Upper lobe of left lung (tissue), 6 donors: Measurements from ENCODE around the gene SLC35E3. TPM values are rescaled to one million over a fixed set of nuclear protein-coding genes. Genes with fewer than 3 reads are reported as not detected.

ENCODE experiments used
- ATAC-seq, 2 donors: fragments of 200-7000 bp; cut with Tn5 transposase; one replicate each; pipeline ENCODE4 v1.9.1; 2022; ENCODE audit warnings: mild to moderate bottlenecking in 2 of 2, moderate library complexity in 2 of 2; ENCODE audit not compliant: low FRiP score in 2 of 2
- DNase-seq, 2 donors: peaks; one replicate each; pipeline ENCODE4 v3.0.0-alpha.2; 2019 to 2020
- H3K27ac ChIP-seq, 4 donors: fragments of 200-600 bp; sonication (generic); one replicate each; pipeline ENCODE4 v1.5.1; 2016 to 2019
- H3K27me3 ChIP-seq, 4 donors: fragments of 200-600 bp; sonication (generic); one replicate each; pipeline ENCODE4 v1.5.1; 2017 to 2019
- H3K36me3 ChIP-seq, 4 donors: fragments of 200-600 bp; sonication (generic); one replicate each; pipeline ENCODE4 v1.5.1; 2016 to 2019
- H3K4me1 ChIP-seq, 4 donors: fragments of 200-600 bp; sonication (generic); one replicate each; pipeline ENCODE4 v1.5.1; 2018 to 2019
- H3K4me3 ChIP-seq, 4 donors: fragments of 200-600 bp; sonication (generic); one replicate each; pipeline ENCODE4 v1.5.1; 2017 to 2019; ENCODE audit warnings: mild to moderate bottlenecking in 2 of 4, moderate library complexity in 1 of 4
- H3K9me3 ChIP-seq, 4 donors: fragments of 200-600 bp; sonication (generic); one replicate each; pipeline ENCODE4 v1.5.1; 2018 to 2019
- CTCF ChIP-seq, 6 experiments: fragments of 450-650 bp in 4 of 6; fragments of 200-600 bp in 2 of 6; sonication (generic) in 2 of 6; IDR thresholded peaks; one replicate each; pipeline ENCODE4 v1.5.1; 2016 to 2019; ENCODE audit warnings: antibody characterized with exemption in 6 of 6
- EP300 ChIP-seq, 4 donors: sonication (generic); formaldehyde crosslinking; IDR thresholded peaks; one replicate each; pipeline ENCODE4 v1.5.1; 2017; ENCODE audit warnings: antibody characterized with exemption in 4 of 4, control low read depth in 2 of 4
- POLR2A ChIP-seq, 4 donors: fragments of 450-650 bp; IDR thresholded peaks; one replicate each; pipeline ENCODE4 v1.5.1; 2016 to 2017; ENCODE audit warnings: antibody characterized with exemption in 4 of 4, mild to moderate bottlenecking in 2 of 4
- POLR2AphosphoS5 ChIP-seq, 2 donors: sonication (generic); formaldehyde crosslinking; IDR thresholded peaks; one replicate each; pipeline ENCODE4 v1.5.1; 2017; ENCODE audit warnings: antibody characterized with exemption in 2 of 2
- WGBS, 2 donors: methylation state at CpG; one replicate each; pipeline ENCODE4 v1.1.5; 2017 to 2018; 5-methylcytosine and 5-hydroxymethylcytosine counted together
- total RNA-seq, 6 donors: library from RNA; depleted of rRNA in 4 of 6; stranded (reverse); fragments of >200 nt in 4 of 6; gene quantifications; one replicate each; pipeline versions ENCODE4 v1.1.0 to v1.2.1, GENCODE V29; 2016 to 2021
- donor health status: DM: no; HTN: no; CAD: no; lungs with moderate emphysema.
- donor health status: DM: no; HTN: yes; CAD: no; lungs with severe emphysema.

The SLC35E3 gene
- total RNA-seq, 6 donors from 2014 or later = 6.5 to 38.8 (median 15.2) TPM

- Histone ChIP-seq H3K4me3 (no peak overlapping the region), H3K9me3 (no peaks in the 10 kb centered on the region), H3K27me3 (no peaks in the 10 kb centered on the region), H3K36me3 (peaks cover 0 to 42% (median 6%) of the 10 kb centered on the region in 4 donors), H3K4me1 (no peaks in the 10 kb centered on the region), H3K27ac (no peak overlapping the region)
- ATAC-seq = no peak
- TF ChIP-seq EP300 (IDR thresholded peaks at IDR 0.05) (no peak), POLR2A (IDR thresholded peaks at IDR 0.05) (no peak), POLR2AphosphoS5 (IDR thresholded peaks at IDR 0.05) (no peak), CTCF (IDR thresholded peaks at IDR 0.05) (no peak)
- no peak for DNase-seq
- 82 to 98% methylated on average over 6 of the region's 6 CpGs for WGBS, 2 donors
Measured at GRCh38 chr12:68739891-68740290, 6.1 kb upstream of the SLC35E3 start.

- 76 to 77% methylated on average over 2 of the region's 2 CpGs for WGBS, 2 donors
- Histone ChIP-seq H3K9me3 (no peaks in the 10 kb centered on the region), H3K4me1 (peaks cover 13 to 21% (median 18%) of the 10 kb centered on the region in 4 donors), H3K4me3 (no peak overlapping the region), H3K36me3 (peaks cover 0 to 15% (median 0%) of the 10 kb centered on the region in 4 donors), H3K27me3 (no peaks in the 10 kb centered on the region), H3K27ac (no peak overlapping the region)
- ATAC-seq (no peak), DNase-seq (no peak)
- no peak for TF ChIP-seq POLR2A (IDR thresholded peaks at IDR 0.05)
- no peak for TF ChIP-seq EP300 (IDR thresholded peaks at IDR 0.05)
- TF ChIP-seq CTCF (IDR thresholded peaks at IDR 0.05) = no peak
- TF ChIP-seq POLR2AphosphoS5 (IDR thresholded peaks at IDR 0.05) = no peak
Measured at GRCh38 chr12:68743356-68743755, 2.6 kb upstream of the SLC35E3 start.

- Histone ChIP-seq H3K36me3 (peaks cover 0 to 11% (median 0%) of the 10 kb centered on the region in 4 donors), H3K27ac (peak overlapping the region; percentile 74 to 90 (median 82)), H3K4me3 (peak overlapping the region; percentile 23 to 93 (median 72)), H3K4me1 (peaks cover 13 to 27% (median 18%) of the 10 kb centered on the region in 4 donors), H3K9me3 (no peaks in the 10 kb centered on the region), H3K27me3 (no peaks in the 10 kb centered on the region)
- TF ChIP-seq POLR2AphosphoS5 (IDR thresholded peaks at IDR 0.05) (no peak), POLR2A (IDR thresholded peaks at IDR 0.05) (no peak), EP300 (IDR thresholded peaks at IDR 0.05) (no peak), CTCF (IDR thresholded peaks at IDR 0.05) (no peak)
- ATAC-seq = no peak
- DNase-seq = no peak
- 39 to 44% methylated on average over 9 of the region's 9 CpGs for WGBS, 2 donors
Measured at GRCh38 chr12:68745376-68745903, 536 bp upstream of the SLC35E3 start.

GRCh38 chr12:68746572-68747180, 700 bp downstream of the SLC35E3 start:
- WGBS, 2 donors = 5 to 7% methylated on average over 14 to 15 of the region's 15 CpGs
- ATAC-seq = peak; percentile 83 to 84
- peak overlapping the region; percentile 74 to 90 (median 82) for H3K27ac ChIP-seq
- peak; percentile 29 to 63 for DNase-seq
- H3K4me1 ChIP-seq = peaks cover 13 to 27% (median 18%) of the 10 kb centered on the region in 4 donors
- H3K36me3 ChIP-seq = peaks cover 0 to 6% (median under 1%) of the 10 kb centered on the region in 4 donors
- H3K27me3 ChIP-seq = no peaks in the 10 kb centered on the region
- H3K9me3 ChIP-seq = no peaks in the 10 kb centered on the region
- peak overlapping the region; percentile 52 to 93 (median 72) for H3K4me3 ChIP-seq
- TF ChIP-seq POLR2A (IDR thresholded peaks at IDR 0.05) = no peak
- peak in 1 of 2 donors; percentile 4 for TF ChIP-seq POLR2AphosphoS5 (IDR thresholded peaks at IDR 0.05)
- no peak for TF ChIP-seq CTCF (IDR thresholded peaks at IDR 0.05)
- TF ChIP-seq EP300 (IDR thresholded peaks at IDR 0.05) = no peak
